Esophagus squamous epithelium (tissue), 4 donors: ENCODE data around the gene KLHL17.

ENCODE experiments used
- POLR2A ChIP-seq, 4 donors: fragments of 450-650 bp; IDR thresholded peaks; one replicate each; pipeline ENCODE4 v1.6.1; 2017; ENCODE audit warnings: antibody characterized with exemption in 4 of 4, mild to moderate bottlenecking in 4 of 4, moderate library complexity in 3 of 4
- TF ChIP-seq, protein P1 (sequence below), 6 experiments: fragments of 450-650 bp in 4 of 6; fragments of 200-600 bp in 2 of 6; sonication (generic) in 2 of 6; IDR thresholded peaks; one replicate each; pipeline ENCODE4 v1.5.1; 2016 to 2019; ENCODE audit warnings: antibody characterized with exemption in 6 of 6, mild to moderate bottlenecking in 4 of 6, moderate library complexity in 4 of 6

DNA sequence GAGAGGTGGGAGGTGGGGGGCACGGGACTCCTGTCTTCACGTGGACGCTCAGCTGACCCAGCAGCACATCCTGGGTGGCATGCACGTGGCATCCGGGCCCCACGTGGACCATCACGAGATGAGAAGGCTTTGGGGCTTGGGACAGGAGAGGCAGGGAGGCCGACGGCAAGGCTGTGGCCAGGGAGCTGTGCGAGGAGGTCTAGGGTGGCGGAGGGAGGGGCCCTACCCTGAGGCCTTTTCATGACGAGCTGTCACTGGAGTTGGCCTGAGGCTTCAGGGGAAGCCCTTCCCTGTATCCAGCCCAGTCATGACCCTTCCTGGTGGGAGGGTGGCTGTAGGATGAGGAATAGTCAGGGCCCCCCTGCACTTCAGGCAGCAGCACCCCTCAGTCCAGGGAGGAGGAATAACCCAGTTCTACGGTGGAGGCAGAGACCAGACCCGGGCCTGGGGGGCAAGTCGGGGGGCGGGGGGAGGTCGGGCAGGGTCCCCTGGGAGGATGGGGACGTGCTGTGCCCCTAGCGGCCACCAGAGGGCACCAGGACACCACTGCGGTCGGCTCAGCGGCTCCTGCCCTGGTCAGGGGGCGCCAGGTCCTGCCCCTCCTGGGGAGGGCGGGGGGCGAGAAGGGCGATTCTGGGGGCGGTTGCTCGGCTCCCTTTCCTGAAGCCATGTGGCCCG is 23.6 kb downstream of the KLHL17 start:
- TF ChIP-seq, protein P1, sequence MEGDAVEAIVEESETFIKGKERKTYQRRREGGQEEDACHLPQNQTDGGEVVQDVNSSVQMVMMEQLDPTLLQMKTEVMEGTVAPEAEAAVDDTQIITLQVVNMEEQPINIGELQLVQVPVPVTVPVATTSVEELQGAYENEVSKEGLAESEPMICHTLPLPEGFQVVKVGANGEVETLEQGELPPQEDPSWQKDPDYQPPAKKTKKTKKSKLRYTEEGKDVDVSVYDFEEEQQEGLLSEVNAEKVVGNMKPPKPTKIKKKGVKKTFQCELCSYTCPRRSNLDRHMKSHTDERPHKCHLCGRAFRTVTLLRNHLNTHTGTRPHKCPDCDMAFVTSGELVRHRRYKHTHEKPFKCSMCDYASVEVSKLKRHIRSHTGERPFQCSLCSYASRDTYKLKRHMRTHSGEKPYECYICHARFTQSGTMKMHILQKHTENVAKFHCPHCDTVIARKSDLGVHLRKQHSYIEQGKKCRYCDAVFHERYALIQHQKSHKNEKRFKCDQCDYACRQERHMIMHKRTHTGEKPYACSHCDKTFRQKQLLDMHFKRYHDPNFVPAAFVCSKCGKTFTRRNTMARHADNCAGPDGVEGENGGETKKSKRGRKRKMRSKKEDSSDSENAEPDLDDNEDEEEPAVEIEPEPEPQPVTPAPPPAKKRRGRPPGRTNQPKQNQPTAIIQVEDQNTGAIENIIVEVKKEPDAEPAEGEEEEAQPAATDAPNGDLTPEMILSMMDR (IDR thresholded peaks at IDR 0.05): peak; percentile 54 to 96 (median 68)
- TF ChIP-seq POLR2A (IDR thresholded peaks at IDR 0.05): no peak
